ENCODE measurements around the gene CLCN2.

CLCN2 gene

DNA sequence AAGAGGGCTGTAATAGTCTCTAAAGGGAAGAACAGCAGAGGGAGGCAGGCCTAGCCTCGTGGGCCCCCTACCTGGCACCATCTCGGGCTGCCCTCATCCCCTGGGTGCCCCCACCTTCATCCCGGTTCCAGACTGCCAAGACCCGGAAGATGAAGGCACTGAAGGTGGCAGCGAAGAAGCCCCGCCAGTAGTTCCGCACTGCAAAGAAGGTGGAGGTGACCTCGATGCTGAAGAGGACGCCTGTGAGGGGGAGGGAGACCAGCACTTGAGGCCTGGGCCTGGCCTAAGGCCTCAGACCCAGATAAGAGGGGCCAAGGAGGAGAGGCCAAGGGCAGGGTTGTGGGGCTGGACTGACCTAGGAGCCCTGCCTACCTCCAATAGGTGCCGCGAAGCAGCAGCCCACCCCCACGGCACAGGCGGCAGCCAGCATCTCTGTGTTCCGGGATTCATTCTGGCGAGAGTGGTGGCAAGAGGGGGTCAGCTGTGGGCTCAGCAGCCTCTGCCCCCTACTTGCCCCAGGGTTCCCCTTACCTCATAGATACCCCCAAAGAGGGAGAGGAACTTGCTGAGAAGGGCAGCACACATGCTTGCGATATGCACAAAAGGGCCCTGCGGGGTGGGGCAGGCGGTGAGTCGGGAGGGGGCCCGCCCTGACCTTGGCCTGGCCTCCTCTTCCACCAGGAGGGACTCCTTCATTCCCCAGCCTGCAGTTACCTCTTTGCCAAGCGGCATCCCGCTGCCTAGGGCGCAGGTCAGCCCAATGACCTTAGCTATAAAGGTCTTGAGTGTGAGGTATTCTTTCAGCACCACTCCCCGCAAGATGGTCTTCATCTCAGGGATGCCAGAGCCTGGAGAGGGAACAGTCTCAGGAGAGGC, 3.9 kb downstream of the CLCN2 start:
- Histone ChIP-seq H4K20me1 (ENCODE audit: insufficient read depth, low read length) (no peaks in the 10 kb centered on the region), H3K79me2 (ENCODE audit: insufficient read depth, low read length) (no peaks in the 10 kb centered on the region), H3K9me3 (ENCODE audit: low read length) (no peaks in the 10 kb centered on the region), H3K27me3 (ENCODE audit: insufficient read depth, low read length) (peaks cover 5% of the 10 kb centered on the region; the same call in 1 of the 2 replicates), H3K4me2 (ENCODE audit: low read length) (no peak overlapping the region), H3K4me1 (ENCODE audit: insufficient read depth, low read length, severe bottlenecking) (peaks cover 10% of the 10 kb centered on the region), H3K4me3 (ENCODE audit: low read depth, low read length, poor library complexity, severe bottlenecking) (no peak overlapping the region), H3K27ac (ENCODE audit: low read depth, low read length, poor library complexity, severe bottlenecking) (no peak overlapping the region), H3K36me3 (ENCODE audit: insufficient read depth, low read length) (no peaks in the 10 kb centered on the region), H3F3A (ENCODE audit: insufficient read depth, low read length) (no peaks in the 10 kb centered on the region), H2AFZ (ENCODE audit: low read length) (no peak overlapping the region), H3K9me2 (ENCODE audit: low read depth, low read length) (no peaks in the 10 kb centered on the region), H3K9ac (ENCODE audit: low read length) (no peak overlapping the region)
- no peak for TF ChIP-seq EZH2 (IDR thresholded peaks at IDR 0.05; ENCODE audit: borderline replicate concordance, low read length)
- TF ChIP-seq, protein P1, sequence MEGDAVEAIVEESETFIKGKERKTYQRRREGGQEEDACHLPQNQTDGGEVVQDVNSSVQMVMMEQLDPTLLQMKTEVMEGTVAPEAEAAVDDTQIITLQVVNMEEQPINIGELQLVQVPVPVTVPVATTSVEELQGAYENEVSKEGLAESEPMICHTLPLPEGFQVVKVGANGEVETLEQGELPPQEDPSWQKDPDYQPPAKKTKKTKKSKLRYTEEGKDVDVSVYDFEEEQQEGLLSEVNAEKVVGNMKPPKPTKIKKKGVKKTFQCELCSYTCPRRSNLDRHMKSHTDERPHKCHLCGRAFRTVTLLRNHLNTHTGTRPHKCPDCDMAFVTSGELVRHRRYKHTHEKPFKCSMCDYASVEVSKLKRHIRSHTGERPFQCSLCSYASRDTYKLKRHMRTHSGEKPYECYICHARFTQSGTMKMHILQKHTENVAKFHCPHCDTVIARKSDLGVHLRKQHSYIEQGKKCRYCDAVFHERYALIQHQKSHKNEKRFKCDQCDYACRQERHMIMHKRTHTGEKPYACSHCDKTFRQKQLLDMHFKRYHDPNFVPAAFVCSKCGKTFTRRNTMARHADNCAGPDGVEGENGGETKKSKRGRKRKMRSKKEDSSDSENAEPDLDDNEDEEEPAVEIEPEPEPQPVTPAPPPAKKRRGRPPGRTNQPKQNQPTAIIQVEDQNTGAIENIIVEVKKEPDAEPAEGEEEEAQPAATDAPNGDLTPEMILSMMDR (IDR thresholded peaks at IDR 0.05; ENCODE audit: low read length) = no peak

DNA sequence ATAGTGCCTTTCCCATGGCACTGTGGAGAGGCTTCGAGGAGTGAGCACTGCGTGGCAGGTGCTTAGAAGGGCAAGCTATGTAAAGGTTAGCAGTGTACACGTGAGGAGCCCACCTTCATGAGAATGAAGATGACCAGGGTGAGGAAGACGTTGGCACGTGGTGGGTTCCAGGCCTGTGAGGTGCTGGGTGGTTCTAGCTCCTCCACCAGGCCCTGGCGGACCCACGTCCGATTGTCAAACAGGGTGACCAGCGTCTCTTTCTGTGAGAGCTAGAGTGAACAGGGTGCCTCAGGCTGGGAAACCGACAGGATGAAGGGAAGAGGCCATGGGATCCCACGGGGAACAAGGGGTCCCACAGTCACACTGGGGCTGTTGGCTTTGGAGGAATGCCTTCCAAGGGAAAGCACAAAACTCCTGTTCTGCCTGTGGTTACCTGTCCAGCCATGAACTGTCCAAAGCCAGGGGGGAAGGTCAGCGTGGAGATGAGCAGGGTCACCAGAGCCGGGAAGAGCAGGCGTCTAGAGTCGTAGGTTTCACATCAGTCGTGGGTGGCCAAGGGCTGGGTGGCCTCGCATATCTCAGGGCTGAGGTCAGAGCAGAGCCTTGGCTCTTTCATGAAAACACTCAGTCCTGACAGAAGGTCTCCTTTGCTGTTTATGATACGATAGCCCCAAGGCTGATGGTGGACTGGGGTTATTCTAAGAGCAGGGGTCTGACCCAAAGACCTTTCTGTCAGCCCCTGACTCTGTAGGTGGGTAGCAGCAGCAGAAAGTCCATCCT, 6.0 kb downstream of the CLCN2 start:
- Histone ChIP-seq H3K27ac (ENCODE audit: low read depth, low read length, poor library complexity, severe bottlenecking) (no peak overlapping the region), H3K79me2 (ENCODE audit: insufficient read depth, low read length) (no peaks in the 10 kb centered on the region), H3K36me3 (ENCODE audit: insufficient read depth, low read length) (no peaks in the 10 kb centered on the region), H4K20me1 (ENCODE audit: insufficient read depth, low read length) (no peaks in the 10 kb centered on the region), H3F3A (ENCODE audit: insufficient read depth, low read length) (no peaks in the 10 kb centered on the region), H3K4me2 (ENCODE audit: low read length) (no peak overlapping the region), H3K4me3 (ENCODE audit: low read depth, low read length, poor library complexity, severe bottlenecking) (no peak overlapping the region), H3K4me1 (ENCODE audit: insufficient read depth, low read length, severe bottlenecking) (peaks cover 3% of the 10 kb centered on the region), H3K9ac (ENCODE audit: low read length) (no peak overlapping the region), H3K9me3 (ENCODE audit: low read length) (no peaks in the 10 kb centered on the region), H3K27me3 (ENCODE audit: insufficient read depth, low read length) (peaks cover 5% of the 10 kb centered on the region; the same call in 1 of the 2 replicates), H2AFZ (ENCODE audit: low read length) (no peak overlapping the region), H3K9me2 (ENCODE audit: low read depth, low read length) (no peaks in the 10 kb centered on the region)
- TF ChIP-seq EZH2 (IDR thresholded peaks at IDR 0.05; ENCODE audit: borderline replicate concordance, low read length) = no peak
- TF ChIP-seq, protein P1 (IDR thresholded peaks at IDR 0.05; ENCODE audit: low read length) = no peak

DNA sequence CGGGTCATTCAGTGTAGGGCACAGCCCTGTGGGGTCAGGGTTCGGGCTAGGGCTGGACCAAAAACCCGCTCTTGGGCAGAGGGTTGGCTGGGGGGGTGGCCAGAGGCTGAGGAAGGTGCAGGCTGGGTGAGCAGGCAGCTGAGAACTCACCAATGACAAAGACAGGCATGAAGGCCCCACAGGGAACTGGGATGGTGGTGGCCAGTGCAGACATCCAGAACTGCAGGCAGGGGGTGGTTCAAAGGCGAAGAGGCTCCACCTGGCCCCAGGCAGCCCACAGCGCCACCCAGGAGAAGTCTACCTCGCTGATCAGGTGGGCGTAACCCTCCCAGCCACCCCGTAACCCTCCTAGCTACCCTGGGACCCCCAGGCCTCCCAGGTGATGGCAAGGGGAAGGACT, 6.7 kb downstream of the CLCN2 start:
- Histone ChIP-seq H3K9ac (ENCODE audit: low read length) (no peak overlapping the region), H3K4me2 (ENCODE audit: low read length) (no peak overlapping the region), H3K4me1 (ENCODE audit: insufficient read depth, low read length, severe bottlenecking) (peaks cover 3% of the 10 kb centered on the region), H3K36me3 (ENCODE audit: insufficient read depth, low read length) (no peaks in the 10 kb centered on the region), H3F3A (ENCODE audit: insufficient read depth, low read length) (no peaks in the 10 kb centered on the region), H4K20me1 (ENCODE audit: insufficient read depth, low read length) (no peaks in the 10 kb centered on the region), H3K79me2 (ENCODE audit: insufficient read depth, low read length) (no peaks in the 10 kb centered on the region), H3K27ac (ENCODE audit: low read depth, low read length, poor library complexity, severe bottlenecking) (no peak overlapping the region), H3K27me3 (ENCODE audit: insufficient read depth, low read length) (peaks cover 5% of the 10 kb centered on the region; the same call in 1 of the 2 replicates), H3K9me3 (ENCODE audit: low read length) (no peaks in the 10 kb centered on the region), H3K4me3 (ENCODE audit: low read depth, low read length, poor library complexity, severe bottlenecking) (no peak overlapping the region), H2AFZ (ENCODE audit: low read length) (no peak overlapping the region), H3K9me2 (ENCODE audit: low read depth, low read length) (no peaks in the 10 kb centered on the region)
- TF ChIP-seq, protein P1 (IDR thresholded peaks at IDR 0.05; ENCODE audit: low read length) = no peak
- no peak for TF ChIP-seq EZH2 (IDR thresholded peaks at IDR 0.05; ENCODE audit: borderline replicate concordance, low read length)

Measured in OCI-LY1 (cell line).